GM21367 (cell line): Measurements from ENCODE around the gene VPS18.

Experiments used
- ATAC-seq: cut with Tn5 transposase; IDR thresholded peaks from one replicate; pipeline ENCODE4 v1.9.1; 2021; ENCODE audit not compliant: unreplicated experiment

VPS18 gene

DNA sequence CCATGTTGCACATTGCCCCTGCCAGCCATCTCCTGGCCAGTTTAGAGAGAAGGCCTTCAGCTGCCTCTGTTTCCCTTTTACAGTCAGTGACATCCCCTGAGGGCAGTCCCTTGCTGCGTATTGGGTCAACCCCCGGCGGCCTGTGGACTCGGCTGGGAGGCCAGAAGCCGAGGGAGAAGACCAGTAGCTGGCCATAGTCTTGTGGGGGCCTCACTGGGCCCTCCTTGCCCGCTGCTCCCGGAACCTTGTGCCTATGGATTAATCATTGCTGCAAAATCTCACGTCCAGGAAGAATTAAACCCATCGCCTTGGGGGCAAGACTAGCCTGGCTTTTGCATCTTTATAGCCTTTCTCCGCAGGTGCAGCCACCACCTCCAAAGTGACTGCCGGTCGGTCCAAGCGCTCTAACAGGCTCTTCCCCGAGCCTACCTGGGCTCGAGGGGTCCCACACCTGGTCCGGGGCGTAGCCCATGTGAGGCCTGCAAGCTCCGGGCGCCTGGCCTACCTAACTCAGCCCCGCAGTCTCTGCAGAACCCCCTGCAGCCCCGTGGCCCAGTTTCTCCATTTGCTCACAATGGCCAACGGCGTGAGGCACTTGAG lies 58.2 kb downstream of the VPS18 start:
- no peak for ATAC-seq

DNA sequence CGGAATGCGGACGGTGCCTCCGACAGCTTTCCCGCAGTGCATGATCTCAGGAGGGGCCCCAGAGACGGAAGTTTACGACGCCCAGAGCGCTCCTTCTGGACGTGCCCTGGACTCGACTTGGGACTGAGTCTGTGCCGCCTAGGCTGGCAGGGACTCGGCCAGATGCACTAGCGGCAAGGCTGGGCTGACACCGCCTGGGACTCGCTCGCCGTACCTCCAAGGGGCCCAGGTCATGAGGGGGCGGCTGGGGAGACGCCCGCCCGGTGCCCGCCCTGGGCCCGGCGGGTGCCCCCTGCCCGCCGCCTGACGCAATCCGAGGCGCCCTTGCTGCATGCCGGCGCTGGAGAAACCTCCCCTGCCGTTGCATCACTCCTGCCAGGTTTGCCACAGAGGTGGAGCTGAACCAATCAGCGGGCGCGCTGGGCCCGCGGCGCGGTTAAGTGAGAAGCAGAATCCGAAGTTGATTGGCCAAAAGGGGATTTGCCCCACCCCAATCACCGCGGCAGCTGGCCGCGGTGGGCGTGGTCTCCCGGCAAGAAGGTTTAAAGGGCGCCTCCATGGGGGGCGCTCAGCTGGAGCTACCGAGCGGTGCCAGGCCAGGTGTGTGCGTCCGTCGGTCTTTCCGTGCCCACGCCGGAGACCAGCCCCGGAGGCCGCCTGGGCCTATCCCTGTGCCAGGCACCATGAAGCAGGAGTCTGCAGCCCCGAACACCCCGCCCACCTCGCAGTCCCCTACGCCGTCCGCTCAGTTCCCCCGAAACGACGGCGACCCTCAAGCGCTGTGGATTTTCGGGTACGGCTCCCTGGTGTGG lies 58.9 kb downstream of the VPS18 start, which contains the start of gene CHAC1:
Gene CHAC1, plus strand, starts transcription at position 571 of the 812 bp plus-strand sequence. Its CDS starts 113 bp downstream, at position 684.
- ATAC-seq = peak; percentile 81
